GM23248 (cell line): ENCODE measurements around the gene TRPC4.

Source experiments
- EZH2 ChIP-seq: fragments of 200-600 bp; sonication (generic); IDR thresholded peaks from 2 replicates; pipeline ENCODE4 v1.6.1; 2018; ENCODE audit warnings: antibody characterized with exemption, mild to moderate bottlenecking; ENCODE audit not compliant: insufficient read depth, poor library complexity, severe bottlenecking
- EZH2phosphoT487 ChIP-seq: fragments of 200-600 bp; sonication (generic); IDR thresholded peaks from 2 replicates; pipeline ENCODE4 v1.6.1; 2018; ENCODE audit warnings: antibody characterized with exemption, moderate library complexity, mild to moderate bottlenecking, low read depth; ENCODE audit not compliant: insufficient read depth

DNA sequence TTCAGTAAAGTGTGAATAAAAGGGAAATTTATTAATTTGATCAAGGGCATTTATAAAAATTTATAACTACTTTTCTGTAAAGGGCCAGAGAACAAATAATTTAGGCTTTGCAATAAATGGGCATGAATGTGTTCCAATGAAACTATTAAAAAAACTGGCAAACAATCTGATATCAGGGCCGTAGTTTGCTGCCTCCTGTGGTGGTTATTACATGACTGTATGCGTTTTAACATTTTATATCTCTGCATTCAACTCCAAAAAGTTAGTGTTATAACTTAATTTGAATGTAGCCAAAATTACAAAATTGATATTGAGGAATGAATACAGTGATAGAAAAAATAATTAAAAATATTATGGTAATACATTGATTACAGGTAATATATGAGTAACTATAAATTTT, 190.5 kb downstream of the TRPC4 start:
- no peak for TF ChIP-seq EZH2
- TF ChIP-seq EZH2phosphoT487: no peak
